Measurements from ENCODE around the gene ZNF563.
"Not testable (repeated sequence)": the region's sequence is repeated elsewhere in the genome, so short reads cannot be mapped to it uniquely, and the experiment has no call there.

The ZNF563 gene

GRCh38 chr19:12314553-12314952 is 18.9 kb downstream of the ZNF563 start:
- no peak for TF ChIP-seq CTCF (IDR thresholded peaks at IDR 0.05; ENCODE audit: low read depth, low read length, missing control alignments)
- Histone ChIP-seq H3K36me3 (replicated peaks) (no peaks in the 10 kb centered on the region), H3K4me3 (ENCODE audit: low read depth, low read length) (no peak overlapping the region), H3K27me3 (replicated peaks) (no peaks in the 10 kb centered on the region), H3K27ac (no peak overlapping the region)
- no peak for DNase-seq
- in situ Hi-C loops (cut with HindIII; ENCODE audit: low pct_ligation_motif_present, low sequenced_read_pairs), result no loop called here

- H3K36me3 ChIP-seq (replicated peaks); DNase-seq; H3K27ac ChIP-seq; H3K27me3 ChIP-seq (replicated peaks); H3K4me3 ChIP-seq (ENCODE audit: low read depth, low read length); in situ Hi-C loops (cut with HindIII; ENCODE audit: low pct_ligation_motif_present, low sequenced_read_pairs): not testable (repeated sequence)
These were observed 24.5 kb downstream of the ZNF563 start for GRCh38 chr19:12308891-12309290.

GRCh38 chr19:12295191-12295590 is 38.2 kb downstream of the ZNF563 start:
- TF ChIP-seq CTCF (IDR thresholded peaks at IDR 0.05; ENCODE audit: low read depth, low read length, missing control alignments), result no peak
- no peak overlapping the region for H3K27ac ChIP-seq
- no peak for DNase-seq
- peak overlapping the region; percentile 81 for H3K4me3 ChIP-seq (ENCODE audit: low read depth, low read length)
- H3K36me3 ChIP-seq (replicated peaks), result no peaks in the 10 kb centered on the region
- in situ Hi-C loops (cut with HindIII; ENCODE audit: low pct_ligation_motif_present, low sequenced_read_pairs), result no loop called here
- no peaks in the 10 kb centered on the region for H3K27me3 ChIP-seq (replicated peaks)

GRCh38 chr19:12294249-12295158 is 38.9 kb downstream of the ZNF563 start, which contains the start of gene ZNF44:
ZNF44 (minus strand) TSS chr19:12294883; CDS start chr19:12294694, 189 bp downstream.
- Histone ChIP-seq H3K4me3 (ENCODE audit: low read depth, low read length) (peak within 1 kb of the TSS; percentile 81), H3K27ac (peak within 1 kb of the TSS; percentile 43), H3K36me3 (replicated peaks) (no peaks in the 10 kb centered on the region), H3K27me3 (replicated peaks) (no peaks in the 10 kb centered on the region)
- in situ Hi-C loops (cut with HindIII; ENCODE audit: low pct_ligation_motif_present, low sequenced_read_pairs), result no loop called here
- TF ChIP-seq CTCF (IDR thresholded peaks at IDR 0.05; ENCODE audit: low read depth, low read length, missing control alignments), result no peak
- DNase-seq, result peak; percentile 96

GRCh38 chr19:12293777-12294248 is 39.6 kb downstream of the ZNF563 start:
- H3K27ac ChIP-seq, result peak overlapping the region; percentile 43
- no peak for TF ChIP-seq CTCF (IDR thresholded peaks at IDR 0.05; ENCODE audit: low read depth, low read length, missing control alignments)
- H3K36me3 ChIP-seq (replicated peaks), result no peaks in the 10 kb centered on the region
- in situ Hi-C loops (cut with HindIII; ENCODE audit: low pct_ligation_motif_present, low sequenced_read_pairs), result no loop called here
- H3K4me3 ChIP-seq (ENCODE audit: low read depth, low read length), result peak overlapping the region; percentile 81
- H3K27me3 ChIP-seq (replicated peaks), result no peaks in the 10 kb centered on the region
- peak; percentile 28 for DNase-seq

GRCh38 chr19:12289790-12290065 is 43.7 kb downstream of the ZNF563 start:
- Histone ChIP-seq H3K4me3 (ENCODE audit: low read depth, low read length) (no peak overlapping the region), H3K27ac (no peak overlapping the region), H3K36me3 (replicated peaks) (no peaks in the 10 kb centered on the region), H3K27me3 (replicated peaks) (no peaks in the 10 kb centered on the region)
- TF ChIP-seq CTCF (IDR thresholded peaks at IDR 0.05; ENCODE audit: low read depth, low read length, missing control alignments), result no peak
- no peak for DNase-seq
- in situ Hi-C loops (cut with HindIII; ENCODE audit: low pct_ligation_motif_present, low sequenced_read_pairs), result no loop called here

Data from brain microvascular endothelial cell (primary cell).